Smooth muscle cell (in vitro differentiated cells): ENCODE measurements around the gene CNGA2. TPM values are rescaled to one million over a fixed set of nuclear protein-coding genes. Genes with fewer than 3 reads are reported as not detected.

Source experiments
- DNase-seq: peaks from one replicate; lab custom pipeline; 2025; ENCODE audit not compliant: unreplicated experiment; lab: John Stamatoyannopoulos, UW
- H2AFZ ChIP-seq: fragments of 200-600 bp; sonication (generic); 2 replicates; pipeline ENCODE4 v1.6.0; 2016; ENCODE audit warnings: antibody characterized with exemption, low read depth, mild to moderate bottlenecking
- H3F3A ChIP-seq: fragments of 200-600 bp; sonication (generic); 2 replicates; pipeline ENCODE4 v1.6.0; 2017; ENCODE audit warnings: antibody characterized with exemption, low read depth
- H3K27ac ChIP-seq: fragments of 200-600 bp; sonication (generic); 2 replicates; pipeline ENCODE4 v1.5.1; 2016; ENCODE audit warnings: low read depth, mild to moderate bottlenecking
- H3K27me3 ChIP-seq: fragments of 200-600 bp; sonication (generic); 2 replicates; pipeline ENCODE4 v1.6.1; 2016; ENCODE audit warnings: low read depth, mild to moderate bottlenecking
- H3K36me3 ChIP-seq: fragments of 200-600 bp; sonication (generic); 2 replicates; pipeline ENCODE4 v1.5.1; 2016; ENCODE audit warnings: low read depth
- H3K4me1 ChIP-seq: fragments of 200-600 bp; sonication (generic); 2 replicates; pipeline ENCODE4 v1.5.1; 2016; ENCODE audit warnings: low read depth
- H3K4me2 ChIP-seq: fragments of 200-600 bp; sonication (generic); 2 replicates; pipeline ENCODE4 v1.6.0; 2016; ENCODE audit warnings: mild to moderate bottlenecking
- H3K4me3 ChIP-seq: fragments of 200-600 bp; sonication (generic); 2 replicates; pipeline ENCODE4 v1.5.1; 2016; ENCODE audit warnings: mild to moderate bottlenecking
- H3K79me2 ChIP-seq: fragments of 200-600 bp; sonication (generic); 2 replicates; pipeline ENCODE4 v1.6.0; 2016; ENCODE audit warnings: low read depth, mild to moderate bottlenecking
- H3K9ac ChIP-seq: fragments of 200-600 bp; sonication (generic); 2 replicates; pipeline ENCODE4 v1.6.0; 2016; ENCODE audit warnings: low read depth
- H3K9me3 ChIP-seq: fragments of 200-600 bp; sonication (generic); replicated peaks from 2 replicates; pipeline ENCODE4 v1.5.1; 2016; ENCODE audit warnings: low read depth
- H4K20me1 ChIP-seq: fragments of 200-600 bp; sonication (generic); 2 replicates; pipeline ENCODE4 v1.6.0; 2016; ENCODE audit warnings: low read depth
- CTCF ChIP-seq: fragments of 200-600 bp; sonication (generic); IDR thresholded peaks from 2 replicates; pipeline ENCODE4 v1.5.1; 2017; ENCODE audit warnings: borderline replicate concordance, mild to moderate bottlenecking, antibody characterized with exemption; ENCODE audit not compliant: insufficient read depth, poor library complexity, severe bottlenecking
- WGBS: methylation state at CpG from one replicate; pipeline ENCODE4 v1.1.7; 2016; ENCODE audit warnings: low lambda C conversion rate; 5-methylcytosine and 5-hydroxymethylcytosine counted together
- polyA plus RNA-seq: library from polyadenylated mRNA; unstranded; fragments of >200 nt; fragmentation: Nextera tagmentation; extraction: Ambion mirVana; gene quantifications from 2 replicates; pipeline ENCODE4 v1.2.1, GENCODE V29; 2016
- total RNA-seq: library from RNA; depleted of rRNA; stranded (reverse); fragments of >200 nt; gene quantifications from 2 replicates; pipeline ENCODE4 v1.2.3, GENCODE V29; 2014

The CNGA2 gene
- total and polyA plus RNA-seq, 2 experiments from 2014 or later = not detected

- Histone ChIP-seq H2AFZ (no peak overlapping the region), H4K20me1 (no peaks in the 10 kb centered on the region), H3F3A (no peaks in the 10 kb centered on the region), H3K9me3 (no peaks in the 10 kb centered on the region), H3K27ac (no peak overlapping the region), H3K4me2 (no peak overlapping the region), H3K79me2 (no peaks in the 10 kb centered on the region), H3K9ac (no peak overlapping the region), H3K36me3 (no peaks in the 10 kb centered on the region), H3K4me3 (no peak overlapping the region), H3K4me1 (no peaks in the 10 kb centered on the region), H3K27me3 (no peaks in the 10 kb centered on the region)
- no peak for DNase-seq
- no peak for TF ChIP-seq CTCF
- WGBS = 87% methylated on average over 5 of the region's 5 CpGs
These were observed 16.0 kb downstream of the CNGA2 start for GRCh38 chrX:151750511-151750910.

- no peak overlapping the region for H3K4me2 ChIP-seq
- TF ChIP-seq CTCF = no peak
- H3K79me2 ChIP-seq = no peaks in the 10 kb centered on the region
- no peaks in the 10 kb centered on the region for H3K27me3 ChIP-seq
- DNase-seq = no peak
- no peak overlapping the region for H3K4me3 ChIP-seq
- H3K9me3 ChIP-seq = no peaks in the 10 kb centered on the region
- H3K4me1 ChIP-seq = no peaks in the 10 kb centered on the region
- no peaks in the 10 kb centered on the region for H3F3A ChIP-seq
- H3K9ac ChIP-seq = no peak overlapping the region
- no peaks in the 10 kb centered on the region for H4K20me1 ChIP-seq
- no peak overlapping the region for H3K27ac ChIP-seq
- no peak overlapping the region for H2AFZ ChIP-seq
- WGBS = 85% methylated on average over 5 of the region's 5 CpGs
- no peaks in the 10 kb centered on the region for H3K36me3 ChIP-seq
These were observed 18.3 kb downstream of the CNGA2 start for GRCh38 chrX:151752847-151753246.

GRCh38 chrX:151753313-151754046, 18.9 kb downstream of the CNGA2 start:
- H3K4me1 ChIP-seq = no peaks in the 10 kb centered on the region
- no peak overlapping the region for H3K4me3 ChIP-seq
- no peaks in the 10 kb centered on the region for H4K20me1 ChIP-seq
- no peaks in the 10 kb centered on the region for H3K36me3 ChIP-seq
- peak overlapping the region; percentile 27 for H3K27ac ChIP-seq
- H3K9me3 ChIP-seq = no peaks in the 10 kb centered on the region
- no peaks in the 10 kb centered on the region for H3K79me2 ChIP-seq
- peak; percentile 78 for TF ChIP-seq CTCF
- H3K9ac ChIP-seq = no peak overlapping the region
- peak; percentile 1 for DNase-seq
- H3K4me2 ChIP-seq = peak overlapping the region; percentile 17
- no peak overlapping the region for H2AFZ ChIP-seq
- no peaks in the 10 kb centered on the region for H3F3A ChIP-seq
- no peaks in the 10 kb centered on the region for H3K27me3 ChIP-seq
- 35% methylated on average over 21 of the region's 22 CpGs for WGBS

GRCh38 chrX:151754047-151754429, 19.5 kb downstream of the CNGA2 start:
- Histone ChIP-seq H3K27ac (peak overlapping the region; percentile 27), H3K27me3 (no peaks in the 10 kb centered on the region), H3K4me1 (no peaks in the 10 kb centered on the region), H3K9me3 (no peaks in the 10 kb centered on the region), H3K79me2 (no peaks in the 10 kb centered on the region), H3K4me3 (no peak overlapping the region), H2AFZ (no peak overlapping the region), H3K36me3 (no peaks in the 10 kb centered on the region), H3K9ac (no peak overlapping the region), H3F3A (no peaks in the 10 kb centered on the region), H4K20me1 (no peaks in the 10 kb centered on the region), H3K4me2 (peak overlapping the region; percentile 17)
- WGBS = 50% methylated on average over 6 of the region's 6 CpGs
- TF ChIP-seq CTCF = no peak
- DNase-seq = no peak
